ENCODE results near the gene PLCB4. TPM values are rescaled to one million over a fixed set of nuclear protein-coding genes. Genes with fewer than 3 reads are reported as not detected.

The PLCB4 gene
- total RNA-seq, 2 experiments from 2014 or later = not detected

- ChIA-PET POLR2A (no interaction called here), CTCF (no interaction called here)
- ATAC-seq (no peak), DNase-seq (no peak)
- no peak overlapping the region for H3K27ac Mint-ChIP-seq
- H3K4me1 Mint-ChIP-seq (ENCODE audit: low read depth) = no peaks in the 10 kb centered on the region
- no peaks in the 10 kb centered on the region for H3K36me3 Mint-ChIP-seq (ENCODE audit: low read depth)
- H3K9me3 Mint-ChIP-seq (ENCODE audit: insufficient read depth) = no peaks in the 10 kb centered on the region
- no peak overlapping the region for H3K4me3 Mint-ChIP-seq
- no peaks in the 10 kb centered on the region for H3K27me3 Mint-ChIP-seq (ENCODE audit: low read depth)
These were observed 177.8 kb downstream of the PLCB4 start for GRCh38 chr20:9246731-9247130.

GRCh38 chr20:9250511-9250910, 181.6 kb downstream of the PLCB4 start:
- H3K27ac Mint-ChIP-seq = no peak overlapping the region
- CTCF ChIA-PET = no interaction called here
- ATAC-seq = no peak
- H3K4me1 Mint-ChIP-seq (ENCODE audit: low read depth) = no peaks in the 10 kb centered on the region
- H3K36me3 Mint-ChIP-seq (ENCODE audit: low read depth) = no peaks in the 10 kb centered on the region
- POLR2A ChIA-PET = no interaction called here
- H3K9me3 Mint-ChIP-seq (ENCODE audit: insufficient read depth) = no peaks in the 10 kb centered on the region
- no peak for DNase-seq
- H3K4me3 Mint-ChIP-seq = no peak overlapping the region
- no peaks in the 10 kb centered on the region for H3K27me3 Mint-ChIP-seq (ENCODE audit: low read depth)

- DNase-seq = no peak
- POLR2A ChIA-PET = no interaction called here
- H3K4me1 Mint-ChIP-seq (ENCODE audit: low read depth) = no peaks in the 10 kb centered on the region
- no peak for ATAC-seq
- H3K27ac Mint-ChIP-seq = no peak overlapping the region
- H3K27me3 Mint-ChIP-seq (ENCODE audit: low read depth) = no peaks in the 10 kb centered on the region
- CTCF ChIA-PET = no interaction called here
- no peaks in the 10 kb centered on the region for H3K36me3 Mint-ChIP-seq (ENCODE audit: low read depth)
- no peaks in the 10 kb centered on the region for H3K9me3 Mint-ChIP-seq (ENCODE audit: insufficient read depth)
- no peak overlapping the region for H3K4me3 Mint-ChIP-seq
These were observed 184.2 kb downstream of the PLCB4 start for GRCh38 chr20:9253006-9253539.

GRCh38 chr20:9255171-9255570, 186.3 kb downstream of the PLCB4 start:
- POLR2A ChIA-PET = no interaction called here
- no peaks in the 10 kb centered on the region for H3K4me1 Mint-ChIP-seq (ENCODE audit: low read depth)

GRCh38 chr20:9256393-9256792, 187.5 kb downstream of the PLCB4 start:
- ATAC-seq = no peak
- ChIA-PET CTCF (no interaction called here), POLR2A (no interaction called here)
- H3K9me3 Mint-ChIP-seq (ENCODE audit: insufficient read depth) = no peaks in the 10 kb centered on the region
- no peaks in the 10 kb centered on the region for H3K4me1 Mint-ChIP-seq (ENCODE audit: low read depth)
- no peak for DNase-seq
- H3K4me3 Mint-ChIP-seq = no peak overlapping the region
- H3K36me3 Mint-ChIP-seq (ENCODE audit: low read depth) = no peaks in the 10 kb centered on the region
- no peaks in the 10 kb centered on the region for H3K27me3 Mint-ChIP-seq (ENCODE audit: low read depth)
- no peak overlapping the region for H3K27ac Mint-ChIP-seq

More at GRCh38 chr20:9255171-9255570, 186.3 kb downstream of the PLCB4 start:
- CTCF ChIA-PET = no interaction called here
- Mint-ChIP-seq H3K27me3 (ENCODE audit: low read depth) (no peaks in the 10 kb centered on the region), H3K36me3 (ENCODE audit: low read depth) (no peaks in the 10 kb centered on the region), H3K4me3 (no peak overlapping the region), H3K27ac (no peak overlapping the region), H3K9me3 (ENCODE audit: insufficient read depth) (no peaks in the 10 kb centered on the region)
- ATAC-seq = no peak
- no peak for DNase-seq

- H3K36me3 Mint-ChIP-seq (ENCODE audit: low read depth) = no peaks in the 10 kb centered on the region
- H3K4me3 Mint-ChIP-seq = no peak overlapping the region
- no peak overlapping the region for H3K27ac Mint-ChIP-seq
- no peaks in the 10 kb centered on the region for H3K9me3 Mint-ChIP-seq (ENCODE audit: insufficient read depth)
- POLR2A ChIA-PET = no interaction called here
- CTCF ChIA-PET = no interaction called here
- ATAC-seq = no peak
- DNase-seq = no peak
- no peaks in the 10 kb centered on the region for H3K4me1 Mint-ChIP-seq (ENCODE audit: low read depth)
- H3K27me3 Mint-ChIP-seq (ENCODE audit: low read depth) = no peaks in the 10 kb centered on the region
These were observed 190.0 kb downstream of the PLCB4 start for GRCh38 chr20:9258901-9259300.

GRCh38 chr20:9260027-9260426, 191.1 kb downstream of the PLCB4 start:
- POLR2A ChIA-PET = no interaction called here
- Mint-ChIP-seq H3K4me3 (no peak overlapping the region), H3K36me3 (ENCODE audit: low read depth) (no peaks in the 10 kb centered on the region), H3K9me3 (ENCODE audit: insufficient read depth) (no peaks in the 10 kb centered on the region), H3K27ac (no peak overlapping the region), H3K4me1 (ENCODE audit: low read depth) (no peaks in the 10 kb centered on the region), H3K27me3 (ENCODE audit: low read depth) (no peaks in the 10 kb centered on the region)
- CTCF ChIA-PET = no interaction called here
- no peak for ATAC-seq
- no peak for DNase-seq

- Mint-ChIP-seq H3K4me1 (ENCODE audit: low read depth) (no peaks in the 10 kb centered on the region), H3K27me3 (ENCODE audit: low read depth) (no peaks in the 10 kb centered on the region), H3K27ac (no peak overlapping the region), H3K9me3 (ENCODE audit: insufficient read depth) (no peaks in the 10 kb centered on the region), H3K4me3 (no peak overlapping the region), H3K36me3 (ENCODE audit: low read depth) (no peaks in the 10 kb centered on the region)
- no peak for DNase-seq
- CTCF ChIA-PET = no interaction called here
- POLR2A ChIA-PET = no interaction called here
- no peak for ATAC-seq
These were observed 192.9 kb downstream of the PLCB4 start for GRCh38 chr20:9261781-9262180.

- ATAC-seq (no peak), DNase-seq (no peak)
- ChIA-PET POLR2A (no interaction called here), CTCF (no interaction called here)
- H3K27me3 Mint-ChIP-seq (ENCODE audit: low read depth) = no peaks in the 10 kb centered on the region
- H3K4me3 Mint-ChIP-seq = no peak overlapping the region
- no peaks in the 10 kb centered on the region for H3K36me3 Mint-ChIP-seq (ENCODE audit: low read depth)
- no peak overlapping the region for H3K27ac Mint-ChIP-seq
- H3K9me3 Mint-ChIP-seq (ENCODE audit: insufficient read depth) = no peaks in the 10 kb centered on the region
- H3K4me1 Mint-ChIP-seq (ENCODE audit: low read depth) = no peaks in the 10 kb centered on the region
These were observed 193.8 kb downstream of the PLCB4 start for GRCh38 chr20:9262653-9263194.

- DNase-seq (no peak), ATAC-seq (no peak)
- CTCF ChIA-PET = no interaction called here
- no peaks in the 10 kb centered on the region for H3K9me3 Mint-ChIP-seq (ENCODE audit: insufficient read depth)
- POLR2A ChIA-PET = no interaction called here
- no peaks in the 10 kb centered on the region for H3K27me3 Mint-ChIP-seq (ENCODE audit: low read depth)
- H3K4me1 Mint-ChIP-seq (ENCODE audit: low read depth) = no peaks in the 10 kb centered on the region
- no peak overlapping the region for H3K4me3 Mint-ChIP-seq
- no peak overlapping the region for H3K27ac Mint-ChIP-seq
- H3K36me3 Mint-ChIP-seq (ENCODE audit: low read depth) = no peaks in the 10 kb centered on the region
These were observed 200.5 kb downstream of the PLCB4 start for GRCh38 chr20:9269280-9269971.

GRCh38 chr20:9270831-9271230, 201.9 kb downstream of the PLCB4 start:
- no peaks in the 10 kb centered on the region for H3K27me3 Mint-ChIP-seq (ENCODE audit: low read depth)
- H3K4me3 Mint-ChIP-seq = no peak overlapping the region
- DNase-seq = no peak
- H3K9me3 Mint-ChIP-seq (ENCODE audit: insufficient read depth) = no peaks in the 10 kb centered on the region
- H3K36me3 Mint-ChIP-seq (ENCODE audit: low read depth) = no peaks in the 10 kb centered on the region
- H3K27ac Mint-ChIP-seq = no peak overlapping the region
- H3K4me1 Mint-ChIP-seq (ENCODE audit: low read depth) = no peaks in the 10 kb centered on the region
- CTCF ChIA-PET = no interaction called here
- POLR2A ChIA-PET = no interaction called here
- no peak for ATAC-seq

GRCh38 chr20:9276966-9277468, 208.1 kb downstream of the PLCB4 start:
- Mint-ChIP-seq H3K9me3 (ENCODE audit: insufficient read depth) (no peaks in the 10 kb centered on the region), H3K4me3 (no peak overlapping the region), H3K27ac (no peak overlapping the region), H3K36me3 (ENCODE audit: low read depth) (no peaks in the 10 kb centered on the region), H3K27me3 (ENCODE audit: low read depth) (peaks cover 2% of the 10 kb centered on the region), H3K4me1 (ENCODE audit: low read depth) (no peaks in the 10 kb centered on the region)
- no peak for ATAC-seq
- ChIA-PET CTCF (no interaction called here), POLR2A (no interaction called here)
- DNase-seq = no peak

- ChIA-PET POLR2A (no interaction called here), CTCF (no interaction called here)
- no peak overlapping the region for H3K4me3 Mint-ChIP-seq
- DNase-seq (no peak), ATAC-seq (no peak)
- no peaks in the 10 kb centered on the region for H3K4me1 Mint-ChIP-seq (ENCODE audit: low read depth)
- no peaks in the 10 kb centered on the region for H3K9me3 Mint-ChIP-seq (ENCODE audit: insufficient read depth)
- H3K27me3 Mint-ChIP-seq (ENCODE audit: low read depth) = peaks cover 2% of the 10 kb centered on the region
- H3K27ac Mint-ChIP-seq = no peak overlapping the region
- H3K36me3 Mint-ChIP-seq (ENCODE audit: low read depth) = no peaks in the 10 kb centered on the region
These were observed 211.1 kb downstream of the PLCB4 start for GRCh38 chr20:9279918-9280401.

All from activated CD8-positive, alpha-beta T cell treated with anti-CD3 and anti-CD28 coated beads, Interleukin-2, amount 10 ng/mL, durations not matched to agents 7 days and 5 days (primary cell).